ENCODE data around the gene PRKAG1.

DNA sequence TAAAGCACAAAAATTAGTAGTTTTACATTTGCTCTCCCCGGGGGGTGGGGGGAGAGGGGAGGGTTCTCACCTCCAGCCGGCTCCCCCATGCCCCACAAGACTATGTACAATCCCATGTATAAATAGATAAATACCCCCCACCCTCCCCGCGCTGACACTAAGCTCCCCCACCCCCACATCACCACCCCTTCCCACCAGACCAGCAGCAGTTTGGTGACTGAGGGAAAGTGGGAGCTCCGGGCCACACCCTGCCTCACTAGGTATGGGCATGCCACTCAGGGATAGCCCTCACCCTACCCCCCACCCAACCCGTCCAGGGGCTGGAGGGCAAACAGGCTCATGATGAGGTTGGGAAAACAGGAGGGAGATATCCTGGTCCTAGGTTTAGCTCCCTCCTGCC lies 1.9 kb upstream of the PRKAG1 start:
- TF ChIP-seq CTCF (IDR thresholded peaks at IDR 0.05) (no peak), POLR2A (IDR thresholded peaks at IDR 0.05) (no peak)
